Panc1 (cell line): ENCODE results near the gene HOXB3. TPM values are rescaled to one million over a fixed set of nuclear protein-coding genes. Genes with fewer than 3 reads are reported as not detected.

Experiments
- ATAC-seq: fragments of 200-7000 bp; cut with Tn5 transposase; 2 replicates; pipeline ENCODE4 v1.9.1; 2020; ENCODE audit warnings: mild to moderate bottlenecking, moderate library complexity
- BruUV-seq: library from RNA; stranded (reverse); fragments of 400-500 nt; replicated peaks from 2 replicates; lab custom pipeline; 2021; lab: Mats Ljungman, UMichigan
- CTCF ChIA-PET: fragments of 300-600 bp; sonication (Branson Sonifier 250); formaldehyde crosslinking; loops from one replicate; lab custom pipeline; 2022; ENCODE audit warnings: antibody characterized with exemption; lab: Charles Lee
- POLR2A ChIA-PET: fragments of 300-600 bp; sonication (Branson Sonifier 250); formaldehyde crosslinking; loops from one replicate; lab custom pipeline; 2022; ENCODE audit warnings: antibody characterized with exemption; lab: Charles Lee
- DNase-seq: peaks from one replicate; pipeline ENCODE4 v3.0.0-alpha.2; 2010; ENCODE audit warnings: low read depth, low spot score
- H3K27ac ChIP-seq: 2 replicates; pipeline ENCODE4 v1.5.1; 2011; ENCODE audit warnings: mild to moderate bottlenecking, low read length, inconsistent platforms
- H3K27me3 ChIP-seq: fragments of 200-500 bp; sonication (Bioruptor generic); 2 replicates; pipeline ENCODE4 v1.6.0; 2014; ENCODE audit warnings: low read length, inconsistent platforms; ENCODE audit not compliant: control insufficient read depth, insufficient read depth
- H3K36me3 ChIP-seq: fragments of 200-500 bp; sonication (Bioruptor generic); 2 replicates; pipeline ENCODE4 v1.5.1; 2014; ENCODE audit warnings: inconsistent platforms, mild to moderate bottlenecking, low read length, moderate library complexity; ENCODE audit not compliant: control insufficient read depth, insufficient read depth
- H3K4me1 ChIP-seq: 2 replicates; pipeline ENCODE4 v1.5.1; 2011; ENCODE audit warnings: inconsistent platforms, mild to moderate bottlenecking, low read length, moderate library complexity; ENCODE audit not compliant: control insufficient read depth, insufficient read depth
- H3K4me3 ChIP-seq, 2 experiments: 2 replicates each; pipeline ENCODE4 v1.5.1; 2011 to 2012; ENCODE audit warnings: low read depth in 2 of 2, low read length in 2 of 2, mild to moderate bottlenecking in 2 of 2, inconsistent platforms in 1 of 2, moderate library complexity in 1 of 2
- H3K9me3 ChIP-seq: fragments of 200-500 bp; sonication (Bioruptor generic); 2 replicates; pipeline ENCODE4 v1.5.1; 2014; ENCODE audit warnings: low read depth, mild to moderate bottlenecking, inconsistent platforms, low read length, moderate library complexity; ENCODE audit not compliant: control insufficient read depth, insufficient read depth
- CTCF ChIP-seq: fragments of 450-650 bp; IDR thresholded peaks from 2 replicates; pipeline ENCODE4 v1.5.1; 2017; ENCODE audit warnings: mild to moderate bottlenecking
- POLR2AphosphoS5 ChIP-seq: IDR thresholded peaks from 2 replicates; pipeline ENCODE4 v1.6.1; 2012; ENCODE audit warnings: mild to moderate bottlenecking, low read depth, low read length, moderate library complexity
- REST ChIP-seq, 2 experiments: IDR thresholded peaks; 2 replicates each; pipeline ENCODE4 v1.6.1; 2011 to 2012; ENCODE audit warnings: low read depth in 2 of 2, control low read depth in 1 of 2, low read length in 1 of 2, mild to moderate bottlenecking in 1 of 2, moderate library complexity in 1 of 2; ENCODE audit not compliant: insufficient read depth in 1 of 2
- SIN3A ChIP-seq: IDR thresholded peaks from 2 replicates; pipeline ENCODE4 v1.6.1; 2012; ENCODE audit warnings: low read depth, mild to moderate bottlenecking, low read length, moderate library complexity, borderline replicate concordance; ENCODE audit not compliant: insufficient read depth
- TCF7L2 ChIP-seq: IDR thresholded peaks from 2 replicates; pipeline ENCODE4 v1.6.1; 2011; ENCODE audit warnings: mild to moderate bottlenecking, low read depth, low read length, inconsistent platforms
- in situ Hi-C: cut with HindIII; loops from 2 replicates; pipeline ENCODE4 v1.10.0; 2016; ENCODE audit warnings: low sequenced_read_pairs, low pct_unique_long_range_greater_than_20kb
- intact Hi-C: fragments of 100-400 bp; cut with micrococcal nuclease; formaldehyde crosslinking; loops from one replicate; pipeline ENCODE4 v1.10.0; 2022; ENCODE audit not compliant: unreplicated experiment
- total RNA-seq: library from RNA; stranded (reverse); gene quantifications from one replicate; pipeline ENCODE4 v1.2.1, GENCODE V29; 2021; ENCODE audit not compliant: unreplicated experiment

HOXB3 gene
- total RNA-seq, 1 experiment from 2014 or later = 127 TPM

DNA sequence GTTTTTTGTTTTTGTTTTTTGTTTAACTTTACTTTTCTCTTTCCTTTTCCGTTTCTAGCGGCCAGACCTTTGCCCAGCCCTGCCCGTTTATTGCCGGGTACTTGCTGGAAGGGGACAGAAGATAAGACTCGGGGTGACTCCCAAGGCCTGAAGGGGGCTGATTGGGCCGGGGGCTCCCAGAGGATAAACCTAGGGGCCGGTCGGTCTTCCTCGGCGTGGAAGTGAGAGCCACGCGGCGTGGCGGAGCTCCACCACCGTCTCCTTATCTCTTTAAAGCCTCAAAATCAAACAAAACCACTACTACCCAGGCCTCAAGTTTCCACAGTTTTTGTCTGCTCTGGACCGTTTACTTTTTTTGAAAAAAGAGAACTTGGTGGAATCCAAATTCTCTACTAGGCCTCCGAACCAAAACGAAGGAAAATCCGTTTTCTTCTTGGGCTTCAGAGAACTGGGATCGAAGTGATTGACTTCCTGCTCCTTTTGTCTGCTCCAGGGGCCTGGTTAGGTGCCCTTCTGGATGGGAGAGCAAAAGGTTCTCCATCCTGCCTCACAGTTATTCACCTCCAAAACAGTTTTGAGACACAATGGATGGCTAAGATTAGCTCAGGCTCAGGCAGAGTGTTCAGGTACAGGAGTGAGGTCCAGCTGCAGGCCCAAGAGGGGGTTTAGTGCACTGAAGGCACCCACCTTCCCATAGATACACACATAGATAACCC lies 44.6 kb upstream of the HOXB3 start:
- TSS peak; percentile 13 for BruUV-seq
- ATAC-seq (no peak), DNase-seq (no peak)
- ChIA-PET POLR2A (no interaction called here), CTCF (no interaction called here)
- Histone ChIP-seq H3K36me3 (peaks cover 12% of the 10 kb centered on the region; the same call in 1 of the 2 replicates), H3K27ac (no peak overlapping the region), H3K9me3 (no peaks in the 10 kb centered on the region), H3K4me3 (no peak overlapping the region), H3K27me3 (no peaks in the 10 kb centered on the region), H3K4me1 (peaks cover 32% of the 10 kb centered on the region)
- in situ Hi-C loops = no loop called here
- no peak for TF ChIP-seq SIN3A
- no peak for TF ChIP-seq REST (IDR thresholded peaks at IDR 0.05; ENCODE audit: insufficient read depth in 1 of 2, low read depth in 2 of 2, low read length in 1 of 2)
- TF ChIP-seq POLR2AphosphoS5 = no peak
- intact Hi-C loops = no loop called here

DNA sequence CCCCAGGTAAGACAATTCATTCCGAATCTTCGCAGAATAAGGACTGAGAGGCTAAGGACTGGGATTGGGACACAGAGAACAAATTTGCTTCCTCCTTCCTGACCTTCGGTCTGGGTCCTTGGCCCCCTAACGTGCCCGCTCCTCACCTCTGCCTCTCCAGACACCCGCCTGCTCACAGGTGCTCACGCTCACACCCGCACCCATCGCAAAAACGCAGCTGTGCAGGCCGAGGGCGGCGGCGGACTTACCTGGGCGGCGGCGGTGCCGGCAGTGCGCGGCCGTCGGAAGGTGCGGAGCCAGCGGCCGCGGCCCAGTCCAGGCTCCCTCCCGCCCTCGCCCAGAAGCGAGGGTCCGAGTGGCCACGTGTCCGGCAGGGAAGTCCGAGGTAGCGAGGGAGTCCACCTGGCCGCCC lies 43.2 kb upstream of the HOXB3 start:
- H3K4me3 ChIP-seq = no peak overlapping the region
- H3K27me3 ChIP-seq = no peaks in the 10 kb centered on the region
- no peak overlapping the region for H3K27ac ChIP-seq
- in situ Hi-C loops = no loop called here
- ATAC-seq (no peak), DNase-seq (no peak)
- H3K36me3 ChIP-seq = peaks cover 12% of the 10 kb centered on the region; the same call in 1 of the 2 replicates
- no peaks in the 10 kb centered on the region for H3K9me3 ChIP-seq
- peaks cover 28% of the 10 kb centered on the region for H3K4me1 ChIP-seq
- intact Hi-C loops = no loop called here
- TF ChIP-seq REST (IDR thresholded peaks at IDR 0.05; ENCODE audit: insufficient read depth in 1 of 2, low read depth in 2 of 2, low read length in 1 of 2) (no peak), CTCF (no peak), SIN3A (no peak), TCF7L2 (no peak), POLR2AphosphoS5 (no peak)
- BruUV-seq = no TSS peak
- ChIA-PET CTCF (no interaction called here), POLR2A (no interaction called here)
